ENCODE data around the gene TNFRSF8. TPM values are rescaled to one million over a fixed set of nuclear protein-coding genes. Genes with fewer than 3 reads are reported as not detected.

Gene TNFRSF8
- total RNA-seq, 4 donors from 2014 or later, result 0.26 to 2.4 (median 0.85) TPM

- no peaks in the 10 kb centered on the region for H3K9me3 ChIP-seq
- no peak overlapping the region for H3K4me3 ChIP-seq
- no peaks in the 10 kb centered on the region for H3K36me3 ChIP-seq
- no peaks in the 10 kb centered on the region for H3K27me3 ChIP-seq
- TF ChIP-seq CTCF (IDR thresholded peaks at IDR 0.05) (no peak), POLR2A (IDR thresholded peaks at IDR 0.05) (no peak)
- intact Hi-C loops (cut with DNase I; ENCODE audit: low total_unique reads), result no loop called here
- DNase-seq, result no peak
- H3K27ac ChIP-seq, result peak overlapping the region; percentile 83 to 90
- H3K4me1 ChIP-seq, result peaks cover 0 to 28% of the 10 kb centered on the region in 2 donors
These were observed 117.8 kb downstream of the TNFRSF8 start for GRCh38 chr1:12180903-12181302.

- Histone ChIP-seq H3K27ac (peak overlapping the region; percentile 83 to 90), H3K4me3 (no peak overlapping the region), H3K9me3 (no peaks in the 10 kb centered on the region), H3K27me3 (no peaks in the 10 kb centered on the region), H3K36me3 (no peaks in the 10 kb centered on the region), H3K4me1 (peaks cover 0 to 33% of the 10 kb centered on the region in 2 donors)
- intact Hi-C loops (cut with DNase I; ENCODE audit: low total_unique reads), result no loop called here
- DNase-seq, result no peak
- no peak for TF ChIP-seq CTCF (IDR thresholded peaks at IDR 0.05)
- no peak for TF ChIP-seq POLR2A (IDR thresholded peaks at IDR 0.05)
These were observed 118.5 kb downstream of the TNFRSF8 start for GRCh38 chr1:12181568-12181967.

- intact Hi-C loops (cut with DNase I; ENCODE audit: low total_unique reads), result no loop called here
These were observed 119.4 kb downstream of the TNFRSF8 start for GRCh38 chr1:12182410-12182984.

GRCh38 chr1:12183095-12183794 lies 120.1 kb downstream of the TNFRSF8 start:
- Histone ChIP-seq H3K27ac (peak overlapping the region; percentile 83 to 90), H3K36me3 (no peaks in the 10 kb centered on the region), H3K4me3 (no peak overlapping the region), H3K4me1 (peaks cover 0 to 25% of the 10 kb centered on the region in 2 donors), H3K9me3 (no peaks in the 10 kb centered on the region), H3K27me3 (no peaks in the 10 kb centered on the region)
- no peak for TF ChIP-seq CTCF (IDR thresholded peaks at IDR 0.05)
- TF ChIP-seq POLR2A (IDR thresholded peaks at IDR 0.05), result no peak
- intact Hi-C loops (cut with DNase I; ENCODE audit: low total_unique reads), result no loop called here
- DNase-seq, result no peak

More at GRCh38 chr1:12182410-12182984, 119.4 kb downstream of the TNFRSF8 start:
- TF ChIP-seq CTCF (IDR thresholded peaks at IDR 0.05), result no peak
- TF ChIP-seq POLR2A (IDR thresholded peaks at IDR 0.05), result no peak
- Histone ChIP-seq H3K4me1 (peaks cover 0 to 31% of the 10 kb centered on the region in 2 donors), H3K27ac (peak overlapping the region; percentile 83 to 90), H3K4me3 (no peak overlapping the region), H3K36me3 (no peaks in the 10 kb centered on the region), H3K27me3 (no peaks in the 10 kb centered on the region), H3K9me3 (no peaks in the 10 kb centered on the region)
- DNase-seq, result no peak

- peak in 1 of 2 donors; percentile 24 for TF ChIP-seq POLR2A (IDR thresholded peaks at IDR 0.05)
- TF ChIP-seq CTCF (IDR thresholded peaks at IDR 0.05), result peak in 2 of 4 experiments; percentile 24 to 48
- Histone ChIP-seq H3K4me3 (peak overlapping the region in 1 of 2 donors; percentile 7), H3K36me3 (no peaks in the 10 kb centered on the region), H3K27ac (peak overlapping the region; percentile 83 to 90), H3K27me3 (no peaks in the 10 kb centered on the region), H3K9me3 (no peaks in the 10 kb centered on the region), H3K4me1 (peaks cover 0 to 25% of the 10 kb centered on the region in 2 donors)
- intact Hi-C loops (cut with DNase I; ENCODE audit: low total_unique reads), result no loop called here
- peak; percentile 88 to 91 for DNase-seq
These were observed 121.0 kb downstream of the TNFRSF8 start for GRCh38 chr1:12184008-12184681.
